GM10847 (cell line): ENCODE data around the gene PECR.

Source experiments
- POLR2A ChIP-seq: IDR thresholded peaks from 2 replicates; pipeline ENCODE4 v1.6.1; 2011; ENCODE audit not compliant: insufficient read length; ENCODE audit errors: extremely low read depth

PECR gene

GRCh38 chr2:216083464-216084281 is 2.1 kb upstream of the PECR start:
- no peak for TF ChIP-seq POLR2A

GRCh38 chr2:216082805-216083204 is 1.2 kb upstream of the PECR start:
- no peak for TF ChIP-seq POLR2A

DNA sequence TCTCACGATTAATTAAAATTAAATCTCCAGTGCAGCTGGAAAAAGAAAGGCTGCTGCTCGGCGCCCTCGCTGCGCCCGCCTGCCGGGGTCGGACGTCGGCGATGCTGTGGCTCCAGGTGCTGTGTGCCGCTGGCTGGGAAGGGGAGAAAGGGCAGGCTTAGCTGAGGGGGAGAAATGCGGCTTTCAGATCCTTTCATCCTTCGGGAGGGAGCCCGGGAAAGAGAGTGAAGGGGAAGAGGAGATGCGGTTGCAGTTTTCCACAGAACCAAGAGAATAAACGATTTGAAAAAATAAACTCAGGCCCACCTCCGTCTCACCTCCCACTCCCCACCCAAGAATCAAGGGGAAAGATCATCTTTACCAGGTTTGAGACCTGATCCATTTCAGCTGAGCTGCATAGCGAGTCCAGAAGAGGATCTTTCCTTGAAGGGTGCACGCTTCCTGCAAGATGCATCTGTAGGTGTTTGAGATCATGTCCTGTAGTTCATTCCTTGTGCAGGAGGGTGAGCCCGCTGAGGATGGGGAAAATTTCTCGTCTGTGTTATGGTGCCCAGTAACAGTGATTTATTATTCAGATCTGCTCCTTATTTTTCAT is 605 bp upstream of the PECR start:
- TF ChIP-seq POLR2A: no peak

- no peak for TF ChIP-seq POLR2A
Observed at GRCh38 chr2:216081012-216081411, 597 bp downstream of the PECR start.

DNA sequence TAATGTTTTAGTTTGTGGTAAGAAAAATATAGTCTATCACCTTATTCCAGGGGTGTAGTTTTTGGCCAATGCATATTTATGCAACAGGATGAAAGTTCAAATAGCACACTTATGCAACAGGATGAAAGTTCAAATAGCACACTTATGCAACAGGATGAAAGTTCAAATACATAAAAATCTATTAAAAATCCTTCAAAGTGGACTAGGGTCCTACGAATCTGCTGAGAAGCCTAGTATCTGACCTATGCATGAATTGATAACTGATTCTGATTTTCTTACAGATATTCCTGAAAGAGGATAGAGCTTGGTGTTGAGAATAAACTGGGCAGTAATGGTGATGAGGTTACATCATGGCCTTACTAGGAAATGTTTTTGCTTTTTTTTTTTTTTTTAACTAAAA is 2.8 kb downstream of the PECR start:
- TF ChIP-seq POLR2A: no peak

GRCh38 chr2:216075510-216076485 is 5.8 kb downstream of the PECR start:
- no peak for TF ChIP-seq POLR2A

- no peak for TF ChIP-seq POLR2A
Observed at GRCh38 chr2:216074794-216075193, 6.8 kb downstream of the PECR start.

- no peak for TF ChIP-seq POLR2A
Observed at GRCh38 chr2:216074380-216074779, 7.2 kb downstream of the PECR start.

GRCh38 chr2:216073773-216074172 is 7.8 kb downstream of the PECR start:
- TF ChIP-seq POLR2A: no peak

- TF ChIP-seq POLR2A: no peak
Observed at GRCh38 chr2:216072473-216072872, 9.1 kb downstream of the PECR start.

GRCh38 chr2:216071111-216071851 is 10.3 kb downstream of the PECR start:
- no peak for TF ChIP-seq POLR2A

- no peak for TF ChIP-seq POLR2A
Observed at GRCh38 chr2:216070195-216070594, 11.4 kb downstream of the PECR start.

- TF ChIP-seq POLR2A: no peak
Observed at GRCh38 chr2:216069028-216069427, 12.6 kb downstream of the PECR start.

- no peak for TF ChIP-seq POLR2A
Observed at GRCh38 chr2:216066230-216066629, 15.4 kb downstream of the PECR start.

DNA sequence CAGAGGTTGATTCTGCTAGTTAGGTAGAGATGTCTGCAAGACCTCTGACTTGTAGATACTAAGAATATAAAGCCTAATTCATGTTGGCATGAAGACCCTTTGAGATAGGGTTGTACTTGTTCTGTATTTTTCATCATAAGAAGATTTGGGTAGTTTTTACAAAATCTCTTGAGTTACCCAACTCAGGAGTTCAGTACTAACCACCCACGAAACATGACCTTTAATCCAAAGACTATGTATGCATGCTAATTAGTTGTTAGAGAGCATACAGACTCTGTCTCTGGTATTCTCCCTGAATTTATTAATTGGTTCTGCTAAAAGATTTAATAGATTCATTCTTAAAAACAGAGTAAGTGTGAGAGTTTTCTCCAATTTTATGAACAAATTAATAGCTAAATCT is 16.9 kb downstream of the PECR start:
- no peak for TF ChIP-seq POLR2A
